OCI-LY3 (cell line): ENCODE data around the gene TP53I11.

ENCODE experiments used
- H2AFZ ChIP-seq: fragments of 200-600, 300-600 bp; shearing (Covaris generic); 2 replicates; pipeline ENCODE4 v1.6.0; 2014; ENCODE audit warnings: antibody characterized with exemption, low read depth, low read length
- H3K27ac ChIP-seq: fragments of 200-600, 300-600 bp; sonication (generic); 2 replicates; pipeline ENCODE4 v1.5.1; 2014; ENCODE audit warnings: mild to moderate bottlenecking, low read length, moderate library complexity, mixed read lengths
- H3K27me3 ChIP-seq: fragments of 200-600, 300-600 bp; sonication (generic); 2 replicates; pipeline ENCODE4 v1.6.1; 2014; ENCODE audit warnings: low read depth, low read length, mixed read lengths
- H3K36me3 ChIP-seq: fragments of 200-600, 300-600 bp; sonication (generic); replicated peaks from 2 replicates; pipeline ENCODE3; 2014; ENCODE audit warnings: low read depth, low read length, mixed read lengths
- H3K4me1 ChIP-seq: fragments of 300-600, 200-600 bp; sonication (generic); 2 replicates; pipeline ENCODE4 v1.6.1; 2014; ENCODE audit warnings: low read length, mixed read lengths
- H3K4me2 ChIP-seq: fragments of 200-600, 300-600 bp; sonication (generic); 2 replicates; pipeline ENCODE4 v1.6.1; 2014; ENCODE audit warnings: low read length, mixed read lengths
- H3K4me3 ChIP-seq: fragments of 300-600, 200-600 bp; sonication (generic); 2 replicates; pipeline ENCODE4 v1.5.1; 2014; ENCODE audit warnings: antibody characterized with exemption, mild to moderate bottlenecking, low read length, moderate library complexity
- H3K79me2 ChIP-seq: fragments of 300-600, 200-600 bp; shearing (Covaris generic); 2 replicates; pipeline ENCODE4 v1.6.1; 2014; ENCODE audit warnings: mild to moderate bottlenecking, low read length, mixed read lengths
- H3K9ac ChIP-seq: fragments of 300-600, 200-600 bp; shearing (Covaris generic); 2 replicates; pipeline ENCODE4 v1.6.0; 2014; ENCODE audit warnings: mild to moderate bottlenecking, low read length, moderate library complexity
- H3K9me3 ChIP-seq: fragments of 200-600, 300-600 bp; shearing (Covaris generic); 2 replicates; pipeline ENCODE4 v1.6.1; 2014; ENCODE audit warnings: low read length, mixed read lengths; ENCODE audit not compliant: insufficient read depth
- H4K20me1 ChIP-seq: fragments of 200-600, 300-600 bp; sonication (generic); 2 replicates; pipeline ENCODE4 v1.6.1; 2016; ENCODE audit warnings: low read length, mixed read lengths; ENCODE audit not compliant: insufficient read depth
- CTCF ChIP-seq: fragments of 200-600, 300-600 bp; sonication (generic); IDR thresholded peaks from 2 replicates; pipeline ENCODE4 v1.5.1; 2014; ENCODE audit warnings: antibody characterized with exemption, low read length, low read depth
- EZH2phosphoT487 ChIP-seq: fragments of 200-600 bp; shearing (Covaris generic); IDR thresholded peaks from 2 replicates; pipeline ENCODE4 v1.6.1; 2018; ENCODE audit warnings: antibody characterized with exemption, mixed run types, low read depth

TP53I11 gene

GRCh38 chr11:44960200-44960845 is 9.6 kb upstream of the TP53I11 start:
- no peaks in the 10 kb centered on the region for H4K20me1 ChIP-seq
- H3K4me2 ChIP-seq: no peak overlapping the region
- no peak overlapping the region for H3K9ac ChIP-seq
- 0 out of 2 replicates have a peak, but pooled peaks cover 2% of the 10 kb centered on the region for H3K27me3 ChIP-seq
- no peak overlapping the region for H3K4me3 ChIP-seq
- no peak overlapping the region for H2AFZ ChIP-seq
- no peaks in the 10 kb centered on the region for H3K79me2 ChIP-seq
- peaks cover 3% of the 10 kb centered on the region for H3K4me1 ChIP-seq
- no peaks in the 10 kb centered on the region for H3K36me3 ChIP-seq
- H3K9me3 ChIP-seq: no peaks in the 10 kb centered on the region
- no peak for TF ChIP-seq EZH2phosphoT487
- TF ChIP-seq CTCF: no peak
- H3K27ac ChIP-seq: no peak overlapping the region

GRCh38 chr11:44959064-44959463 is 8.4 kb upstream of the TP53I11 start:
- no peak overlapping the region for H3K4me3 ChIP-seq
- no peak overlapping the region for H3K4me2 ChIP-seq
- H2AFZ ChIP-seq: no peak overlapping the region
- H3K36me3 ChIP-seq: no peaks in the 10 kb centered on the region
- H3K9ac ChIP-seq: no peak overlapping the region
- no peaks in the 10 kb centered on the region for H4K20me1 ChIP-seq
- H3K27me3 ChIP-seq: no peaks in the 10 kb centered on the region
- H3K79me2 ChIP-seq: no peaks in the 10 kb centered on the region
- H3K9me3 ChIP-seq: no peaks in the 10 kb centered on the region
- no peak overlapping the region for H3K27ac ChIP-seq
- TF ChIP-seq CTCF: no peak
- no peak for TF ChIP-seq EZH2phosphoT487
- peaks cover 14% of the 10 kb centered on the region for H3K4me1 ChIP-seq

- Histone ChIP-seq H3K27ac (no peak overlapping the region), H3K9me3 (no peaks in the 10 kb centered on the region), H3K36me3 (no peaks in the 10 kb centered on the region), H3K4me3 (no peak overlapping the region), H3K4me2 (no peak overlapping the region), H3K79me2 (no peaks in the 10 kb centered on the region), H3K27me3 (no peaks in the 10 kb centered on the region), H2AFZ (no peak overlapping the region), H3K9ac (no peak overlapping the region), H4K20me1 (no peaks in the 10 kb centered on the region), H3K4me1 (peaks cover 14% of the 10 kb centered on the region)
- TF ChIP-seq EZH2phosphoT487: no peak
- no peak for TF ChIP-seq CTCF
These were observed 7.3 kb upstream of the TP53I11 start for GRCh38 chr11:44957776-44958564.

- no peak overlapping the region for H3K27ac ChIP-seq
- no peaks in the 10 kb centered on the region for H3K79me2 ChIP-seq
- H3K36me3 ChIP-seq: no peaks in the 10 kb centered on the region
- H3K4me3 ChIP-seq: no peak overlapping the region
- H4K20me1 ChIP-seq: no peaks in the 10 kb centered on the region
- TF ChIP-seq CTCF (no peak), EZH2phosphoT487 (no peak)
- H3K9me3 ChIP-seq: no peaks in the 10 kb centered on the region
- H3K27me3 ChIP-seq: no peaks in the 10 kb centered on the region
- H3K9ac ChIP-seq: no peak overlapping the region
- H3K4me2 ChIP-seq: no peak overlapping the region
- H2AFZ ChIP-seq: no peak overlapping the region
- H3K4me1 ChIP-seq: peaks cover 23% of the 10 kb centered on the region
These were observed 6.4 kb upstream of the TP53I11 start for GRCh38 chr11:44957040-44957515.
